Endodermal cell (in vitro differentiated cells): ENCODE data around the gene IP6K3. TPM values are rescaled to one million over a fixed set of nuclear protein-coding genes. Genes with fewer than 3 reads are reported as not detected.

Experiments
- DNase-seq: peaks from one replicate; pipeline ENCODE4 v3.0.0-alpha.2; 2017
- H3K27ac ChIP-seq: 2 replicates; pipeline ENCODE4 v1.5.1; 2013; ENCODE audit warnings: mild to moderate bottlenecking, low read depth, low read length, moderate library complexity
- H3K27me3 ChIP-seq: 2 replicates; pipeline ENCODE4 v1.6.1; 2013; ENCODE audit warnings: mild to moderate bottlenecking, low read length, moderate library complexity; ENCODE audit not compliant: insufficient read depth, control insufficient read depth, poor library complexity, severe bottlenecking
- H3K36me3 ChIP-seq: 2 replicates; pipeline ENCODE4 v1.7.0; 2013; ENCODE audit warnings: mild to moderate bottlenecking, low read length, moderate library complexity; ENCODE audit not compliant: control insufficient read depth, insufficient read depth
- H3K4me1 ChIP-seq: one replicate; pipeline ENCODE4 v1.7.0; 2013; ENCODE audit warnings: low read length; ENCODE audit not compliant: control insufficient read depth, insufficient read depth
- H3K4me3 ChIP-seq: 2 replicates; pipeline ENCODE4 v1.5.1; 2013; ENCODE audit warnings: mild to moderate bottlenecking, low read length, moderate library complexity
- H3K9ac ChIP-seq: 2 replicates; pipeline ENCODE4 v1.6.1; 2013; ENCODE audit warnings: mild to moderate bottlenecking, low read length, moderate library complexity; ENCODE audit not compliant: poor library complexity, severe bottlenecking; ENCODE audit errors: extremely low read depth
- H3K9me3 ChIP-seq: 2 replicates; pipeline ENCODE4 v1.6.1; 2013; ENCODE audit warnings: mild to moderate bottlenecking, low read length, moderate library complexity; ENCODE audit not compliant: control insufficient read depth
- H3K27ac Mint-ChIP-seq: 2 replicates; pipeline ENCODE4 v1.8.0; 2020; ENCODE audit warnings: mixed read lengths
- H3K27me3 Mint-ChIP-seq: 2 replicates; pipeline ENCODE4 v1.8.0; 2021; ENCODE audit warnings: mild to moderate bottlenecking, mixed read lengths; ENCODE audit not compliant: insufficient read depth
- H3K36me3 Mint-ChIP-seq: 2 replicates; pipeline ENCODE4 v1.8.0; 2020; ENCODE audit warnings: low read depth, mixed read lengths
- H3K4me1 Mint-ChIP-seq: 2 replicates; pipeline ENCODE4 v1.8.0; 2020; ENCODE audit warnings: mixed read lengths
- H3K4me3 Mint-ChIP-seq: 2 replicates; pipeline ENCODE4 v1.8.0; 2020; ENCODE audit warnings: mild to moderate bottlenecking, moderate library complexity, mixed read lengths
- H3K9me3 Mint-ChIP-seq: 2 replicates; pipeline ENCODE4 v1.8.0; 2020; ENCODE audit warnings: mild to moderate bottlenecking, mixed read lengths
- CTCF ChIP-seq: fragments of 200-600 bp; sonication (generic); conservative IDR thresholded peaks from 2 replicates; pipeline ENCODE4 v1.5.0; 2021; ENCODE audit warnings: antibody characterized with exemption, mild to moderate bottlenecking
- WGBS, 2 experiments: methylation state at CpG; one replicate each; pipeline versions ENCODE4 v1.1.5 to v1.1.7; 2013; ENCODE audit warnings: missing lambda C conversion rate in 2 of 2, mixed read lengths in 1 of 2; ENCODE audit not compliant: insufficient coverage in 1 of 2, insufficient read length in 1 of 2; 5-methylcytosine and 5-hydroxymethylcytosine counted together
- total RNA-seq, 2 donors: library from RNA; stranded (reverse); fragmentation: NEBNext Ultra II Directional in 1 of 2; extraction: Animal tissue kit (Norgen Biotek cat#: 25700) in 1 of 2; gene quantifications; 2 replicates in 1 of 2; 3 replicates in 1 of 2; pipeline ENCODE4 v1.2.1, GENCODE V29; 2021

The IP6K3 gene
- total RNA-seq, 2 donors from 2014 or later, result not detected

- Mint-ChIP-seq H3K27me3 (no peaks in the 10 kb centered on the region), H3K36me3 (no peaks in the 10 kb centered on the region)
Observed at GRCh38 chr6:33757906-33758305, 11.2 kb upstream of the IP6K3 start.

GRCh38 chr6:33757113-33757512, 10.4 kb upstream of the IP6K3 start:
- Histone ChIP-seq H3K9ac (no peak overlapping the region), H3K27ac (no peak overlapping the region), H3K9me3 (no peaks in the 10 kb centered on the region), H3K4me1 (peaks cover 2% of the 10 kb centered on the region), H3K27me3 (no peaks in the 10 kb centered on the region), H3K4me3 (no peak overlapping the region), H3K36me3 (no peaks in the 10 kb centered on the region)
- H3K4me3 Mint-ChIP-seq, result no peak overlapping the region
- 75 to 92% methylated on average over 1 to 3 of the region's 3 CpGs for WGBS, 2 experiments
- no peak for TF ChIP-seq CTCF
- H3K27me3 Mint-ChIP-seq, result no peaks in the 10 kb centered on the region
- H3K9me3 Mint-ChIP-seq, result no peaks in the 10 kb centered on the region
- no peak for DNase-seq
- H3K4me1 Mint-ChIP-seq, result no peaks in the 10 kb centered on the region
- no peak overlapping the region for H3K27ac Mint-ChIP-seq
- no peaks in the 10 kb centered on the region for H3K36me3 Mint-ChIP-seq

More at GRCh38 chr6:33757906-33758305, 11.2 kb upstream of the IP6K3 start:
- H3K27me3 ChIP-seq, result no peaks in the 10 kb centered on the region
- WGBS, 2 experiments, result 89 to 98% methylated on average over 9 to 10 of the region's 10 CpGs
- H3K9me3 ChIP-seq, result no peaks in the 10 kb centered on the region
- H3K27ac ChIP-seq, result no peak overlapping the region
- no peaks in the 10 kb centered on the region for H3K4me1 ChIP-seq
- no peaks in the 10 kb centered on the region for H3K9me3 Mint-ChIP-seq
- H3K4me3 Mint-ChIP-seq, result no peak overlapping the region
- TF ChIP-seq CTCF, result no peak
- no peak overlapping the region for H3K4me3 ChIP-seq
- H3K27ac Mint-ChIP-seq, result no peak overlapping the region
- H3K9ac ChIP-seq, result no peak overlapping the region
- H3K36me3 ChIP-seq, result no peaks in the 10 kb centered on the region
- H3K4me1 Mint-ChIP-seq, result no peaks in the 10 kb centered on the region
- DNase-seq, result no peak

DNA sequence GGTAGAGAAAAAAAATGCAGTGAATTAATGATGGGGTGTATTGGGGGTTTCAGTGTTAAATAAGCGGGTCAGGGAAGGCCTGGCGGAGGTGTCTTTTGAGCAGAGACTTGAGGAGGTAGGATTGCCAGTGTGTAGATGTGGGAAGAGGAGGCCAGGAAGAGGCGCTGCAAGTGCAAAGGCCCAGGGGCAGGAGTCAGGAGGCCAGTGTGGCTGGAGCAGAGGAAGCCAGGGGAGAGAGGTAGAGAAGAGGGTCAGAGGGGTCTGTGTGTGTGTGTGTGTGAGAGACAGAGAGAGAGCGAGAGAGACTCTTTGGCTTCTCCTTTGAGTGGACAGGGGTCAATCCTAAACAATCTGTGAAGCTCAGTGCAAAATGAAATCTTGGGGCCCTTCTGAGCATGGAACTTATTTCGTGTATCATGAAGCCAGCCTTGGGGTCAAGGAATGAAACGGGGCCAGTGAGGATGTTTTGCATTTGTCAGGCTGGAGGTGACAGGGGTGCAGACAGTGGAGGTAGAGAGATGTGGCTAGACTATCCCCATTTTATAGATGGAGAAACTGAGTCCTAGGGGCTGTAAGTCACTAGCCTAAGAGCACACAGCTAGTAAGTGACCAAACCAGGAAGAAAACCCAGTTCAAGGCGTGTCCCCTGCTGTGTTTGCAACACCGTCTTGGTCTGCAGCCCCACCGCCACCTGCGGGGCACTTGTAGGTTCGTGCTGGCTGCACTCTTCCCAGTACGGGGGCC, 9.7 kb upstream of the IP6K3 start:
- Histone ChIP-seq H3K27me3 (no peaks in the 10 kb centered on the region), H3K4me1 (peaks cover 7% of the 10 kb centered on the region), H3K36me3 (no peaks in the 10 kb centered on the region), H3K9ac (no peak overlapping the region), H3K9me3 (no peaks in the 10 kb centered on the region), H3K27ac (no peak overlapping the region), H3K4me3 (no peak overlapping the region)
- 88 to 90% methylated on average over 12 of the region's 12 CpGs for WGBS, 2 experiments
- Mint-ChIP-seq H3K27ac (no peak overlapping the region), H3K9me3 (no peaks in the 10 kb centered on the region), H3K36me3 (no peaks in the 10 kb centered on the region), H3K27me3 (no peaks in the 10 kb centered on the region), H3K4me3 (no peak overlapping the region), H3K4me1 (peaks cover 4% of the 10 kb centered on the region)
- no peak for TF ChIP-seq CTCF
- no peak for DNase-seq
